ENCODE data around the gene GPR161.

- no peak for TF ChIP-seq EZH2 (IDR thresholded peaks at IDR 0.05; ENCODE audit: low read depth)
- TF ChIP-seq, protein P1, sequence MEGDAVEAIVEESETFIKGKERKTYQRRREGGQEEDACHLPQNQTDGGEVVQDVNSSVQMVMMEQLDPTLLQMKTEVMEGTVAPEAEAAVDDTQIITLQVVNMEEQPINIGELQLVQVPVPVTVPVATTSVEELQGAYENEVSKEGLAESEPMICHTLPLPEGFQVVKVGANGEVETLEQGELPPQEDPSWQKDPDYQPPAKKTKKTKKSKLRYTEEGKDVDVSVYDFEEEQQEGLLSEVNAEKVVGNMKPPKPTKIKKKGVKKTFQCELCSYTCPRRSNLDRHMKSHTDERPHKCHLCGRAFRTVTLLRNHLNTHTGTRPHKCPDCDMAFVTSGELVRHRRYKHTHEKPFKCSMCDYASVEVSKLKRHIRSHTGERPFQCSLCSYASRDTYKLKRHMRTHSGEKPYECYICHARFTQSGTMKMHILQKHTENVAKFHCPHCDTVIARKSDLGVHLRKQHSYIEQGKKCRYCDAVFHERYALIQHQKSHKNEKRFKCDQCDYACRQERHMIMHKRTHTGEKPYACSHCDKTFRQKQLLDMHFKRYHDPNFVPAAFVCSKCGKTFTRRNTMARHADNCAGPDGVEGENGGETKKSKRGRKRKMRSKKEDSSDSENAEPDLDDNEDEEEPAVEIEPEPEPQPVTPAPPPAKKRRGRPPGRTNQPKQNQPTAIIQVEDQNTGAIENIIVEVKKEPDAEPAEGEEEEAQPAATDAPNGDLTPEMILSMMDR (conservative IDR thresholded peaks at IDR 0.05), result no peak
Observed at GRCh38 chr1:168079761-168080160, 57.0 kb downstream of the GPR161 start.

Measured in PC-9 (cell line).